ENCODE results near the gene TENT4B. TPM values are rescaled to one million over a fixed set of nuclear protein-coding genes. Genes with fewer than 3 reads are reported as not detected.
"Not testable (repeated sequence)": the region's sequence is repeated elsewhere in the genome, so short reads cannot be mapped to it uniquely, and the experiment has no call there.

TENT4B gene
- total RNA-seq, 2 experiments from 2014 or later: 21.4 TPM

DNA sequence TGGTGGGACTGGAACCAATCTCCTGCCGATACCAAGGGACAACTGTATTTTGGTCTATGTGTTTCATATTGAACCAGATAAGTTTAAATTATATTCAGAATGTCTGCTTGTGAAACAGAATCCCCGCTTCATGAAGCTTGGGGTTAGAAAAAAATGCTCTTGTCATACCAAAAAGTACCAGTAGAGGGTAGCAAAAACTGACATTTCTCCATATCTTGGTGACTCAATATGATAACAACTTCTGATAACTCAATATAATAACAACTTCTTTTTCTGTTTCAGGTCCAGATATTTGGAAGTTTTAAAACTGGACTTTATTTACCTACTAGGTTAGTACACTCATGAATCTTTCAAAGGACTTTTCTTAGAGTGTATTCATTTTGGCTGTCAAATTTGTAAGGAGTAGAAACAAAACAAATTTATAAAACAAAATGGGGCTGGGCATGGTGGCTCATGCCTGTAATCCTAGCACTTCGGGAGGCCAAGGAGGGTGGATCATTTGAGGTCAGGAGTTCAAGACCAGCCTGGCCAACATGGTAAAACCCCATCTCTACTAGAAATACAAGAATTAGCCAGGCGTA, 60.9 kb downstream of the TENT4B start:
- ChIA-PET POLR2A (no interaction called here), CTCF (interaction anchor here (0.6 to 1.4 kb wide), 9 partner anchors 10 to 592 kb away, joined by 3 to 5 read pairs (median 3); no protein-coding TSS in a partner anchor)

DNA sequence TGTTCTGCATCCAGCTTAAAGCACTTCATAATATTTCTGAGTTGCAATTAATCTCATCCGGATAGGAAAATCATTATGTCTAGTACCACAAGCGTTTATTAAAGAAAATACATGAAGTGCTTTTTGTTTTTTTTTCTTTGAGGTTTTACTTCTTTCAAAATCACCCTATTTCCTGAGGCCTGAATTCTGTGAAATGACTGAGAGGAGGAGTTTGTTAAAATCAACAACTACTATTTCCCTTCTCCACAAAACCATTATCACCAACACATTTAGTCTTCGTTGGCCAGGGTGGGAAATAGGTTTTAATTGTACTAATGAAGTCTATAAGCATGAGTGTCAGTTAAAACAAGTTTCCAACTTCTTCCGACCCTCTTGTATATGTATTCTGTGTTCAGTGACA, 62.6 kb downstream of the TENT4B start:
- POLR2A ChIA-PET: no interaction called here

DNA sequence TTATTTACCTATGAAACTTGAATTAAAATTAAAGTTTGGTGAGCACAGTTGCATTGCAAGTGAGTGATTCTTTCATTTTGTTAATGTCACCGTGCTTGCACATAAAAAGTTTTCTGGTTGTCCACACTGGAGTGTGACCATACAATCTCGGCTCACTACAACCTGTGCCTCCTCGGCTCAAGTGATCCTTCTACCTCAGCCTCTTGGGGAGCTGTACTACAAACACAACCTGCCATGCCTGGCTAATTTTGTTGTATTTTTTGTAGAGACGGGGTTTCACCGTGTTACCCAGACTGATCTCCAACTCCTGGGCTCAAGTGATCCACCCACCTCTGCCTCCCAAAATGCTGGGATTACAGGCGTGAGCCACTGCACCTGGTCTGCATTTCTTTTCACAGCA, 63.1 kb downstream of the TENT4B start:
- POLR2A ChIA-PET: no interaction called here
- CTCF ChIA-PET: interaction anchor here (0.5 kb wide), 1 partner anchor 63 kb away, joined by 3 read pairs; no protein-coding TSS in a partner anchor

More for the DNA sequence above, 62.6 kb downstream of the TENT4B start:
- CTCF ChIA-PET: no interaction called here

DNA sequence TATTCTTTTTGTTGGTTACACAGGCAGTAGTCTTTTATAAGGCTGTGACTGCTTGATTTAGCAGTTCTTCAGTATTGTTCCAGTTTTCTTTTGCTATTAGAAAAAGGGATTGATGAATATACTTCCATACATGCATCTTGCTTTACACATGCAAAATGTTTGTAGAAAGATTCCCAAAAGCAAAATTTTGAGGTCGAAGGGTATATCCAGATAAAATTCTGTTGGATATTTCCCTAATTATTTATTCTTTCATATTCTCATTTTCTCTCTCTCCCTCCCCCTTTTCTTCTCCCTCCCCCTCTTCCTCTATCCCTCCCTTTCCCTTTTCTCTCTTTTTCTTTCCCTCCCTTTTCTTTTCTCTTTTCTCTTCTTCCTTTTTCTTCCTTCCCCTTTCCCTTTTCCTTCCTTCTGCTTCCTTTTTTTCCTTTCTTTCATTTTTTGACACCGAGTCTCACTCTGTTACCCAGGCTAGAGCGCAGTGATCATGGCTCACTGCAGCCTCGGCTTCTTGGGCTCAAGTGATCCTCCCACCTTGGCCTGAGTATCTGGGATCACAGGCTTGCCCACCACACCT, 66.4 kb downstream of the TENT4B start:
- ChIA-PET CTCF (no interaction called here), POLR2A (no interaction called here)

DNA sequence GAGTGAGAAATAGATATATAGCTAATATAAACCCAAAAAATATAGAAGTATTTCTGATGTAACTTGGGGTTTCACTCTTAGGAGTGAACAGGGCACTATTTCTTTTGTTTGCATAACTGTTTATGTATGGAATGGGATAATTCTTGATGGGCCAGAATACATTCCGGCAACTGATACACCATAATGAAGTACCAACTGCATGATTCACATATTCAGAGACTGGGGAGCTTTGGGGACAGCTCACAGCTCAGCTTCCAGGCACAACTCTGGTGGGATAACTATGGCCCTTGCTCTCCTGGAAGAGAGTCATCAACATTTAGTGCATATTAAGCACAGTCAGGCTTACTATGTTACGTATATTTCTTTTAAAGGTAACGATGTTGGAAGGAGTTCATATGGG, 71.2 kb downstream of the TENT4B start:
- ChIA-PET CTCF (no interaction called here), POLR2A (no interaction called here)

DNA sequence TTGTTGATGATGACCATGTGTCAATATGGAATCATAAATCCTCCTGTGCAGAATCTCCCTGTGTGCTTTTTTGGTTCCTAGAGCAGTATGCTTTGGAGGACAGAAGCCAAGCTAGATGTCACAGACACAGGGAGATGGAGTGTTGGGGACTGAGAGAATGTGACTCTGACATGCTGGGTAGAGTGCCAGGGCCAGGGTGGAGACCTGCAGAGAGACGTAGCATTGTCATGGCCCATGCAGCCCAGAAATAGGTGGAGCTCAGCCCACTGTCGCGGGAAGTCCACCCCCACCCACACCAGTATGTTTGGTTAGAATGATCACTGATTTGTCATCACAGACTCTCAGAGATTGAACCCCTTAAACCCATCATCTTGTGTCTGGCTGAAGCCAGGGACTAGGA, 74.0 kb downstream of the TENT4B start:
- POLR2A ChIA-PET: no interaction called here
- CTCF ChIA-PET: interaction anchor here (0.7 kb wide), 1 partner anchor 361 kb away, joined by 3 read pairs; no protein-coding TSS in a partner anchor

DNA sequence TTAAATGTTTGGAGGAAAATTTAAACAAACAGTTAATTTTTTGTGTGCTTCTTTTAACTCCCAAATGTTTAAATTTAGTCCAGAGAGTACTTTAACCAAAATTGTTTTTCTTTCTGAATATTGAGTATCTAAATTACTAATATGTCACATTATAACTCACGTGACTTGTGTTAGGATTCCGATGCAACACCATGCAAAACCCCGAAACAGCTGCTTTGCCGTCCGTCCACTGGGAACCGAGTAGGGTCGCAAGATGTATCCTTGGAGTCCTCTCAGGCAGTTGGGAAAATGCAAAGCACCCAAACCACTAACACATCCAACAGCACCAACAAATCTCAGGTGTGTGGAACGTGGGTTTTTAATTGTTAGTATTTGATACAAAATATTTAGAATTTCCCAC, 74.6 kb downstream of the TENT4B start:
- POLR2A ChIA-PET: no interaction called here
- CTCF ChIA-PET: interaction anchor here (0.7 kb wide), 1 partner anchor 360 kb away, joined by 3 read pairs; no protein-coding TSS in a partner anchor

DNA sequence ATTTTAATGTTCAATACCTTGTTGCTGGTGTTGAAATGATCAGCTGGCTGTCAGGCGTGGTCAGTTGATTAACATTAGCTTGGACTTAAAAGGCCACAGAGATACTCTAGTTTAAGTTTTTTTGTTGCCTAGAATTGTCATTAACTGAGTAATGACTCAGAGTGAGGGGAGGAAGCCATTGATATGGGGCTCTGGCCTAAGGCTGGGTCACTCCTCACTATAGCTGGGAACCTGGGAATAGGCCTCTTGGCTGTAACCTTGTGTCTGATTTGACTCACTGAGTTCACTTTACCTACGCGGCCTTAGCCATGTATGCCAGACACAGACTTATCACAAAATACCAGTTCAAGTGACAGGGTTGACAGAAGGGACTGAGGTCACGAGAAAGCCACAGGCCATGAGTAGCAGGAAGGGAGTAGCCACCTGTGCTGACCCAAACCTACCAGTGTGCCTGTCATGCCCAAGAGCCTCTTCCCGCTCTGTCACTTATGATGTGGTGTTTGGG, 75.3 kb downstream of the TENT4B start:
- CTCF ChIA-PET: no interaction called here
- POLR2A ChIA-PET: no interaction called here

DNA sequence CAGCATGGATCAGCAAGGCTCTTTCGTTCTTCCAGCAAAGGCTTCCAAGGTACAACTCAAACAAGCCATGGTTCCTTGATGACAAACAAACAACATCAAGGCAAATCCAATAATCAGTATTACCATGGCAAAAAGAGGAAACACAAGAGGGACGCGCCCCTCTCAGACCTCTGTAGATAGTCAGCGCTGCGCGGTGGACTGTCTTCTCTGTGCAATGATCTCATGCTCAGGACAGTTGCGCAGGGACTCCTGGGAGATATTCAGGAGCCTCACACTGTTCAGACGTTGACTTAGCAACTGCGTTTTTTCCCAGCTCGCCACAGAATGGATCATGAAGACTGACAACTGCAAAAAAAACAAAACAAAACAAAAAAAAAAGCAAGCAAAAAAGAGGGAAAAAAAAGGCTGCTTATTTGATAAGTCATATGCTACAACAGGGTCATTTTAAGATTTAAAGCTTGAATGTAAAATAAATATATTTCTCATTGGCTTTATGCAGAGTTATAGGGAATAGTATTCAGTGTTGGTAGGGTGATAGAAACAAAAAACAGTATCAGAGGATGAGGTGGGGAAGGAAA, 76.1 kb downstream of the TENT4B start:
- ChIA-PET CTCF (no interaction called here), POLR2A (no interaction called here)

DNA sequence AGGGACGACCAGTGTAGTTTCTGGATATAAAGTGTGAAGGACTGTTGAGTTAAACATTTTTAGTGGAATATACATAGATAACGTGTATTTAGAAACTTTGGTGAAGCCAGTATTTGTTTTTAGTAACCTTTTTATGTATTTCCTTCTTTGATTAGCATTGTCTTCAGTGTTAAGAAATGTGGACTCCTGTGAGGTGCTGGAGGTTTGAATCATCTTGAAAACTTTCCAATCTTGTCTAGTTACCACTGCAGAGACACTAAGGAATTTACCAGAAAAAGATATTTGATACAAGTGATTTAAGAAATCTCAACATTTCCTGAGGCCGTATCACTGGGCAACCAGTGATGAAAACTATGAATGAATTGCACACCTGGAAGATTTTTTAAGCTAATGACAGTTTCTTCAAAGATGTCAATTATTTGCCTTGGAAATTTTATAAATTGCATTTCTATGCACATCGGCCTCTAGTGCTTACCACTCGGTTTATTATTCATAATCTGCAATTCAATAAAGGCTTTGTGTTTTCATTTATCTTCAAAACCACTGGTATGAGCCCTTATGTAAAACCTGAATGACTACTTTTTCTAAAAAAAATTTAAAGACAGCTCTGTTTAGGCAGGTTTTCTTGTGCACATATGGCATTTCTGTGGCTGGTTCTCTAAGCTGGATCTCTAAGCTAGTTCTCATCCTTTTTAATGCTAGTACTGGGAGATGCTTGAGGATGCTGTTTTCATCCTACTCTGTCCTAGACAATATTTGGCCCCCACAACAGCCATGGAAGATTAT, 81.9 kb downstream of the TENT4B start:
- POLR2A ChIA-PET: no interaction called here

DNA sequence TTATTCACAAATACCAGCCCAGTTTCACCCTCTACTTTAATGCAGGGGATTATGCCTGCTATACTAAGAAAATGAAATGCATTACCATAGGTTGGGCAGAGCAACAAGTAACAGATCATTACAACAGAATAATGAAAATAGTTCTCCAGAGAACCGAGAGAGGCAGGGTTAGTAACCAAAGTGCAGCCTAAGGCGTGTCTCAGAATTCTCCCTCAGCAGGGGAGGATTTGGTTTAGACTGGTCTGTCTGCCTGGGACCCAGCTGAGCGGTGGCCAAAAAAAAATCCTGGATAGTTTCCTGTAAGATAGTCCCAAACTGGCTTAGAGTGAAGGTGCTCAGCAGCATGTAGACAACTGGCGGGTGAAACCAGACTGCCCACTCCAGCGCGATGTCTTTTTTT, 82.5 kb downstream of the TENT4B start:
- POLR2A ChIA-PET: no interaction called here
- CTCF ChIA-PET: no interaction called here

More for the DNA sequence above, 81.9 kb downstream of the TENT4B start:
- CTCF ChIA-PET: no interaction called here

DNA sequence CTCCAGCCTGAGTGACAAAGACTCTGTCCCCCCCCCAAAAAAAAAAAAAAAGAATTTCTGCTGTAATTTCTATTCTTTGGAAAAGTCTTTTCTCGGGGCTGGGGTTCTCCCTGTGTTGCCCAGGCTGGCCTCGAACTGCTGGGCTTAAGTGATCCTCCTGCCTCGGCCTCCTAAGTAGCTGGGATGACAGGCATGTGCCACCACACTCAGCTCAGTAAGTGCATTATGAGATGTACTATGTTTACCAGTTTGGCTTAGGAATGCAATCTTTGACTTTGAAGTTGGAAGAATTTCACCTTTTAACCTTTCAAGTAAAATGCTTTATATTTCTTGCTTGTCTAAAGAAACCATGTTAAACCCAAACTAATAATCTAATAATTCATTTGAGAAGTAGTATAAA, 85.2 kb downstream of the TENT4B start:
- ChIA-PET POLR2A (no interaction called here), CTCF (no interaction called here)

DNA sequence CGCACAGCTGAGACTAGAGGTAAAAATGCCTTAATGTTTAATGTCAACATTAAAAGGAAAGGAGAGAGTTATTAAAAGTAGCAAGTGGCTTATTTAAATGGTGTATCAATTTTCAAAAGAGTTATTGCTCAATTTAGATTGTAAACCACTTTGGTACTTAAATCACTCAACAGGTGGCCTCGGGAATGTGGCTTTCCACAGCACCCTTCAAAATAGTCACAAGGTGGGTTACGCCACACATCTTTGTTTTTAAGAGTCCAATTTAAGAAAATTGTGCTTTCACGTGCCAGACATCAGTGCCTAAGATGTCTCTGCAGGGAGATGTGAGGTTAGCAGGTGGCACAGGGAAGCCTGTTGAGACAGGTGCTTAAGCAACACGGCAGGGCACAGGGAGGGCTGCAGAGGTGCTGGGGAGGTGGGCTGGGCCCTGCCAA, 85.8 kb downstream of the TENT4B start:
- POLR2A ChIA-PET: no interaction called here
- CTCF ChIA-PET: no interaction called here

DNA sequence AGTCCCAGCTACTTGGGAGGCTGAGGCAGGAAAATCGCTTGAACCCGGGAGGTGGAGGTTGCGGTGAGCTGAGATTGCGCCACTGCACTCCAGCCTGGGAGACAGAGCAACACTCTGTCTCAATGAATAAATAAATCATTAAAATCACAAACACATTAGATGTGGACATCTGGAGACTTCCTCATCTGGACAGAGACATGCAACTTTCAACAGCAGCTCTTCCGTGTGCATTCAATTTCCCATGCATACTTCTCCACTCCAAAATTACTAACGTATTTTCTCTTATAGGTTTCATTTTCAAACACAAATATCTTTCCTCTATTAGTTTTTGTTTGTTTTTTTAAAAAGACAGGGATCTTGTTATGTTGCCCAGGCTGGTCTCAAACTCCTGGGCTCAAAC, 89.9 kb downstream of the TENT4B start:
- POLR2A ChIA-PET: not testable (repeated sequence)
- CTCF ChIA-PET: interaction anchor here (1.4 to 1.6 kb wide), 2 partner anchors 33 to 41 kb away, joined by 3 to 5 read pairs; no protein-coding TSS in a partner anchor

DNA sequence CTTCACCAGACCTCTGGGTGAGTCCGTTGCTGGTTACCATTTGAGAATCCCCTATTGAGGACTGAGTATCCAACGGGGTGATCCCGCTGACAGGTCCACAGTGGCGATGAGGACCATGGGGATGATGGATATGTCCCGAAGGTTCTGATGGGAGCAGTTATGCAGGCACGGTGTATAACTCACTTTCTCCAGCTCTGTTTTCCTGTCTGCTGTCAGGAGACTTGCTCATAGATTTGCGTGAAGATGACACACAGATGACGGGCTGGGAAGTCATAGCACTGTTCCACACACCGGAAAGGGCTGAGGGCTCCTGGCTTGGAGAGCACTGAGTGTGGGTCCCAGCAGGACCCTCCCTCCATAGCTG, 91.0 kb downstream of the TENT4B start:
- ChIA-PET CTCF (no interaction called here), POLR2A (interaction anchor here (2.4 kb wide), 1 partner anchor 31 kb away, joined by 16 read pairs; no protein-coding TSS in a partner anchor)

DNA sequence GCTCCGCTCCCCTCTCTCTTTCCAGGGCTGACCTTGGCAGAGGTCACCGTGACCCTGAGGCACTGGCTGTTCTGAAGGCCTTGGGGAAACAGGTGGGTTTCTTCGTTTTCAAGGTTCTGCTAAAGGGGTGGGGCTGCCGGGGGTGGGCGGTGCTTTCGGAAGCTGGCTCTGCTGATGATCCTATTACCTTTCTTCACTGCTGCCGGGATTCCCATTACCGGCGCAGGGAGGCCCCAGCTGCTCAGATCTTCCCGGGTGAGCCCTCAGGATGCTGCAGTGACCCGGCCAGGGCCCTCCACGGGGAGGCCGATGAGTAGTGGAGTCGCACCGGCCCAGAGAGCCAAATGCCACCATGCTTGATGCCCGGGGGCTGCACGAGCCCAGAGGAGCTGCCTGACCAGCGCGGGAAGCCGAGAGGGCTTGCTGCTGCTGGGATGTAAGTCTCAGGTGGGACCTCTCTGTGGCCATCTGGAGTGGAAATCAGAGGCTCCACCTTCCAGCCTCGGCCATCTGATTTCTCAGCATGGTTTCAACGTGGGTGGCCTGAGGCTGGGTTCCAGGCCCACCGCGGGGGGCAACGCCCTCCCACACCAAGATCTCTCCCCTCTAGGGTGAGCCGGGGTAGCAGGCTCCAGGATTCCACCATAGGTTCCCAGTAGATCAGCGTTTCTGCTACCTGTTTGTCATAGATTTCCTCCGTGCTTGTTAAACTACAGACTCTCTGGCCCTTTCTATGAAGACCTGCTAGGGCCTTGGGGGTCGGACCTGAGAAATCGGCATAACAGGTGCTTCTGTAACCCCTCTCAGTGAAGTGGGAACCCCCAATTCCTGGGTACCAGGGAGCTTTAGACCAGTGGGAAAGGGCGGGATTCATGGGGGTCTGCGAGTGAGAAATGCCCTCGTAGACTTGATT, 91.7 kb downstream of the TENT4B start:
- ChIA-PET POLR2A (interaction anchor here (0.7 to 2.4 kb wide), 3 partner anchors 17 to 30 kb away, joined by 3 to 16 read pairs (median 5); no protein-coding TSS in a partner anchor), CTCF (interaction anchor here (1.3 to 1.6 kb wide), 3 partner anchors 16 to 116 kb away, joined by 3 to 4 read pairs (median 4); no protein-coding TSS in a partner anchor)

DNA sequence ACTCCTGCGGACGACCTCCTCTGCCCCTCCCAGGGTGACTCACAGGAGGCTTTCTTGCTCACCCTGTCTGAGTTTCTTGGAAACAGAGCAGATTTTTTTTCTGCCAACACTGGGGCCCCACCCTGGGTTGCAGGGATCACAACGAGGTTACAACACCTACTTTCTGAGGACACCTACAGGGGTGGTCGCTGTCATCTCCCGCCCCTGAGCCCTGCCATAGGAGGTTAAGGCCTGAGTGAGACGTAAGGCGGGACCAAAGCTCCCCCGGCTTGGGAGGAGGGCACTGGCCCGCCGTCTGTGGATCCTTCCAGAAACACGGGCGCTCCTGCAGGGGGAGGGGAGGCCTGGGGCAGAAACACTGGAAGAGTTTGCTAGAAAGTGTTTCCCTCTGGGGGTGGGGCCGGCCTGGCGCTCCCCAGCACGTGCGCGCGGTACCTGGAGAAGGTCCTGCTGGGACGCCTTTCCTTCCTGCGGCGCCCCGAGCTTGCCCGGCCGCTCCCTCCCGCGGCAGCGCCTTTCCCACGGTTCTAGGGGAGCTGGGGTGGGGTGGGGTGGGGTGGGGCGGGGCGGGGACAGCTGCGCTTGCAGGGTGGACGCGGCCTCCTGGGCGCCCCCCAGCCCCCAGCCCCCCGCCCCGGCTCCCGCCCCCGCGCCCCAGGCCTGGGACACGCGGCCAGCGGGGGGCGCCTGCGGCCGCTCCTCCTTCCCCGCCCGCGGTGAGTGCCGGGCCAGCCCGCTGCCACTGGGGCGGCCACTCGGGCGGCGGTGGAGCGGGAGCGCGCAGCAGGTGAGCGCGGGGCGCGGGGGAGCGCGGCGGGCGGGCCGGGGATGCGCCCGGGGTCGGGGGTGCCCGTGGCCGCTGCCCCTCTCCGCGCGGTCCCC, 92.6 kb downstream of the TENT4B start:
- POLR2A ChIA-PET: interaction anchor here (0.7 to 2.4 kb wide), 4 partner anchors 16 to 29 kb away, joined by 3 to 16 read pairs (median 4); no protein-coding TSS in a partner anchor
- CTCF ChIA-PET: interaction anchor here (1.3 to 1.7 kb wide), 4 partner anchors 15 to 115 kb away, joined by 3 to 4 read pairs (median 4); no protein-coding TSS in a partner anchor

Measured in activated CD8-positive, alpha-beta memory T cell treated with anti-CD3 and anti-CD28 coated beads for 36 hours (primary cell).